Smooth muscle cell of the brain vasculature (primary cell): ENCODE measurements around the gene SORD.
"Not testable (repeated sequence)": the region's sequence is repeated elsewhere in the genome, so short reads cannot be mapped to it uniquely, and the experiment has no call there.

Experiments used
- DNase-seq: peaks from one replicate; pipeline ENCODE4 v3.0.0-alpha.2; 2012; ENCODE audit warnings: low read depth, low spot score

SORD gene

GRCh38 chr15:45024649-45025048, 1.7 kb downstream of the SORD start:
- not testable (repeated sequence) for DNase-seq

- not testable (repeated sequence) for DNase-seq
Measured at GRCh38 chr15:45025627-45026026, 2.6 kb downstream of the SORD start.

GRCh38 chr15:45026651-45027190, 3.7 kb downstream of the SORD start:
- no peak for DNase-seq

- DNase-seq: no peak
Measured at GRCh38 chr15:45027220-45027619, 4.2 kb downstream of the SORD start.

- no peak for DNase-seq
Measured at GRCh38 chr15:45030743-45031142, 7.7 kb downstream of the SORD start.

GRCh38 chr15:45031522-45032028, 8.6 kb downstream of the SORD start:
- not testable (repeated sequence) for DNase-seq

GRCh38 chr15:45032501-45032900, 9.5 kb downstream of the SORD start:
- DNase-seq: not testable (repeated sequence)

- not testable (repeated sequence) for DNase-seq
Measured at GRCh38 chr15:45034087-45034486, 11.1 kb downstream of the SORD start.

GRCh38 chr15:45034600-45035375, 11.8 kb downstream of the SORD start:
- DNase-seq: not testable (repeated sequence)

- DNase-seq: peak; percentile 65
Measured at GRCh38 chr15:45036812-45037781, 14.1 kb downstream of the SORD start.

- DNase-seq: no peak
Measured at GRCh38 chr15:45037936-45038335, 14.9 kb downstream of the SORD start.

GRCh38 chr15:45040396-45040795, 17.4 kb downstream of the SORD start:
- DNase-seq: not testable (repeated sequence)

- not testable (repeated sequence) for DNase-seq
Measured at GRCh38 chr15:45041538-45041937, 18.5 kb downstream of the SORD start.

- DNase-seq: not testable (repeated sequence)
Measured at GRCh38 chr15:45042859-45043258, 19.9 kb downstream of the SORD start.

GRCh38 chr15:45044270-45044669, 21.3 kb downstream of the SORD start:
- not testable (repeated sequence) for DNase-seq

GRCh38 chr15:45048449-45048793, 25.4 kb downstream of the SORD start:
- not testable (repeated sequence) for DNase-seq

- no peak for DNase-seq
Measured at GRCh38 chr15:45048794-45049631, 26.0 kb downstream of the SORD start.

- no peak for DNase-seq
Measured at GRCh38 chr15:45050587-45050986, 27.6 kb downstream of the SORD start.

GRCh38 chr15:45052676-45053075, 29.7 kb downstream of the SORD start:
- not testable (repeated sequence) for DNase-seq

- DNase-seq: not testable (repeated sequence)
Measured at GRCh38 chr15:45058690-45059675, 36.0 kb downstream of the SORD start.
